ENCODE results near the gene MYOF. TPM values are rescaled to one million over a fixed set of nuclear protein-coding genes. Genes with fewer than 3 reads are reported as not detected.

The MYOF gene
- polyA plus RNA-seq, 1 of the 3 experiments (the other 2 are of a cell fraction), result 103 TPM

GRCh38 chr10:93462371-93462770 is 19.8 kb downstream of the MYOF start:
- no peaks in the 10 kb centered on the region for H4K20me1 ChIP-seq (ENCODE audit: insufficient read depth)
- H2AFZ ChIP-seq (ENCODE audit: low read depth), result no peak overlapping the region
- no peaks in the 10 kb centered on the region for H3K27me3 ChIP-seq (ENCODE audit: insufficient read depth)
- peak overlapping the region; percentile 37; the same call in 1 of the 2 replicates for H3K4me2 ChIP-seq
- H3K4me3 ChIP-seq (ENCODE audit: low read depth in 2 of 2, low read length in 1 of 2), result no peak overlapping the region
- H3K4me1 ChIP-seq (ENCODE audit: control insufficient read depth in 1 of 2, insufficient read depth in 2 of 2, low read depth in 1 of 2, low read length in 1 of 2), result peaks cover 14 to 63% of the 10 kb centered on the region in 2 experiments; a peak in 3 of 4 replicates
- H3K36me3 ChIP-seq (replicated peaks in 1 of 2; ENCODE audit: control insufficient read depth in 1 of 2, insufficient read depth in 2 of 2, low read length in 1 of 2), result peaks cover 0 to 9% of the 10 kb centered on the region in 2 experiments
- ChIA-PET POLR2A (no interaction called here), CTCF (interaction anchor here (2.0 to 2.8 kb wide), 2 partner anchors 20 to 86 kb away, joined by 11 to 15 read pairs; partner anchors contain the start of gene MYOF)
- H3K9me3 ChIP-seq, result no peaks in the 10 kb centered on the region
- no peak for TF ChIP-seq EZH2phosphoT487 (IDR thresholded peaks at IDR 0.05; ENCODE audit: borderline replicate concordance, low read depth)
- TF ChIP-seq REST (IDR thresholded peaks at IDR 0.05; ENCODE audit: low read depth, low read length), result no peak
- no peak for TF ChIP-seq JUND (IDR thresholded peaks at IDR 0.05)
- no peak for TF ChIP-seq TEAD4 (IDR thresholded peaks at IDR 0.05; ENCODE audit: borderline replicate concordance, insufficient read depth)
- no peak for TF ChIP-seq EP300 (IDR thresholded peaks at IDR 0.05; ENCODE audit: borderline replicate concordance in 1 of 2, low read depth in 1 of 2, low read length in 1 of 2)
- no peak for TF ChIP-seq TAF1 (IDR thresholded peaks at IDR 0.05; ENCODE audit: borderline replicate concordance, low read depth, low read length)
- no peak for TF ChIP-seq MXI1 (IDR thresholded peaks at IDR 0.05; ENCODE audit: low read depth, low read length)
- H3K79me2 ChIP-seq (ENCODE audit: insufficient read depth), result peaks cover 84% of the 10 kb centered on the region
- peak overlapping the region; percentile 66; the same call in 1 of the 2 replicates for H3K9ac ChIP-seq
- 31% methylated on average over 2 of the region's 2 CpGs for WGBS (ENCODE audit: low lambda C conversion rate)
- H3K9me2 ChIP-seq, result no peaks in the 10 kb centered on the region
- peak overlapping the region; percentile 67 to 99; a peak in 3 of 4 replicates for H3K27ac ChIP-seq (ENCODE audit: low read depth in 2 of 2, low read length in 1 of 2)
- peaks cover 73% of the 10 kb centered on the region for H3F3A ChIP-seq (replicated peaks; ENCODE audit: insufficient read depth)
- DNase-seq, result no peak

- TF ChIP-seq ELF1 (IDR thresholded peaks at IDR 0.05) (no peak), TEAD4 (IDR thresholded peaks at IDR 0.05; ENCODE audit: borderline replicate concordance, insufficient read depth) (no peak), RAD21 (IDR thresholded peaks at IDR 0.05; ENCODE audit: low read length) (no peak)
- ChIA-PET CTCF (interaction anchor here (2.0 to 2.8 kb wide), 2 partner anchors 20 to 85 kb away, joined by 11 to 15 read pairs; partner anchors contain the start of gene MYOF), POLR2A (no interaction called here)
- no peak overlapping the region for H2AFZ ChIP-seq (ENCODE audit: low read depth)
- H3K4me3 ChIP-seq (ENCODE audit: low read depth in 2 of 2, low read length in 1 of 2), result no peak overlapping the region
- peaks cover 77% of the 10 kb centered on the region for H3F3A ChIP-seq (replicated peaks; ENCODE audit: insufficient read depth)
- H3K4me2 ChIP-seq, result peak overlapping the region; percentile 37; the same call in 1 of the 2 replicates
- no peak for DNase-seq
- 100% methylated on average over 1 of the region's 1 CpG for WGBS (ENCODE audit: low lambda C conversion rate)
- H3K9ac ChIP-seq, result peak overlapping the region; percentile 5; the same call in 1 of the 2 replicates
- peaks cover 0 to 15% of the 10 kb centered on the region in 2 experiments for H3K36me3 ChIP-seq (replicated peaks in 1 of 2; ENCODE audit: control insufficient read depth in 1 of 2, insufficient read depth in 2 of 2, low read length in 1 of 2)
- H3K27ac ChIP-seq (ENCODE audit: low read depth in 2 of 2, low read length in 1 of 2), result peak overlapping the region in 1 of 2 experiments; percentile 99; a peak in 2 of 4 replicates
- H3K79me2 ChIP-seq (ENCODE audit: insufficient read depth), result peaks cover 84% of the 10 kb centered on the region
- H4K20me1 ChIP-seq (ENCODE audit: insufficient read depth), result no peaks in the 10 kb centered on the region
- H3K9me2 ChIP-seq, result no peaks in the 10 kb centered on the region
- no peaks in the 10 kb centered on the region for H3K9me3 ChIP-seq
- peaks cover 14 to 67% of the 10 kb centered on the region in 2 experiments; a peak in 3 of 4 replicates for H3K4me1 ChIP-seq (ENCODE audit: control insufficient read depth in 1 of 2, insufficient read depth in 2 of 2, low read depth in 1 of 2, low read length in 1 of 2)
- no peaks in the 10 kb centered on the region for H3K27me3 ChIP-seq (ENCODE audit: insufficient read depth)
Measured at GRCh38 chr10:93461807-93462178, 20.3 kb downstream of the MYOF start.

Measured in SK-N-SH (cell line).